COLO829 (cell line): ENCODE results near the gene NEK11.

ENCODE experiments used
- DNase-seq: peaks from one replicate; pipeline ENCODE4 v3.0.0; 2012; ENCODE audit warnings: low spot score

NEK11 gene

GRCh38 chr3:131223373-131224289 lies 197.0 kb downstream of the NEK11 start:
- no peak for DNase-seq

DNA sequence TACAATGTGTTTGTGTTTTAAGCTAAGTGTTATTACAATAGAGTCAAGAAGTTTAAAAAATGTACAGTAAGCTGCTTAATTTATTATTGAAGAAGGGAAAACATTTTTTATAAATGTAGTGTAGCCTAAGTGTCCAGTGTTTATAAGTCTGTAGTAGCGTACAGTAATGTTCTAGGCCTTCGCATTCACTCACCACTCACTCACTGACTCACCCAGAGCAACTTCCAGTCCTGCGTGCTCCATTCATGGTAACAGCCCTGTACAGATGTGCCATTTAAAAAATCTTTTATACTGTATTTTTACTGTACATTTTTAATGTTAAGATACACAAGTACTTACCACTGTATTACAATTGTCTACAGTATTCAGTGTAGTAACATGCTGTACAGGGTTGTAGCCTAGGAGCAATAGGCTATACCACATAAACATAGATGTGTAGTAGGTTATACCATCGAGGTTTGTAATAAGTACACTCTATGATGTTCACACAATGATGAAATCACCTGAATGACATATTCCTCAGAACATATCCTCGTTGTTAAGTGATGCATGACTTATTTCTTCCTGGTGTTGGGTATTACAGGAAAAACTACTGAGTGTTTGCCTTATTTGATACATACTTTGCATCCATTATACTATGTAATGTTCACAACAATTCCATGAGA lies 198.3 kb downstream of the NEK11 start:
- no peak for DNase-seq

GRCh38 chr3:131228522-131228921 lies 201.8 kb downstream of the NEK11 start:
- no peak for DNase-seq

DNA sequence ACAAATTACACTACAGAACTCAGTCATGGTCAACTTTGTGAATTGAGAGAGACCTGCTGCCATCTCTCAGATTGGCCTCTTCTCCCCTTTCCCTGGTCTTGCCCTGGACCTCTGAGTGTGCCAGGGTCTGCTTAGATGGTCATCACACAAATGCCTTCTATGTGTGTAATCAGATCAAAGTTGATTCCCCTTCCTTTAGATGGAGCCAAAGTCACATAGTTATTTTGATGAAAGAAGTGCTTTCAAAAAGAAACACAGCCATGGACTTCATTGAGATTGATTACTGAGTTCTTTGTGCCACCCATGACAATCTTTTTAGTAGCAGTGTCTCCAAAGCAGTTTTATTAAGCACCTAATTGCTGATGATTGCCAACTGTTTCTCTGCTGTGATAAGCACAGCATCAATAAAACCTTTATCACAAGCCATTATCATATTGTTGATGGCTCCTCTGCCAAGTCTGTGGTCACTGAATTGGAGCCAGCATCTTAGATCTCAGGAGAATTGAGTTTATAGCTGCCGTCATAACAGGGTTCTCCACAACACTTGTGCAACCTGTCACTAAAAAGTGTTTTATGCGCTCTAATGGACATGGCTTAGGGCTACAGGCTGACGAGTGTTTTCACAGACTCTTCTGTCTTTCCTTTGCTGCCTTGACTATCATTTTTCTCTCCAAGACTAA lies 205.2 kb downstream of the NEK11 start:
- DNase-seq: peak; percentile 59

GRCh38 chr3:131232711-131233267 lies 206.1 kb downstream of the NEK11 start:
- DNase-seq: no peak

DNA sequence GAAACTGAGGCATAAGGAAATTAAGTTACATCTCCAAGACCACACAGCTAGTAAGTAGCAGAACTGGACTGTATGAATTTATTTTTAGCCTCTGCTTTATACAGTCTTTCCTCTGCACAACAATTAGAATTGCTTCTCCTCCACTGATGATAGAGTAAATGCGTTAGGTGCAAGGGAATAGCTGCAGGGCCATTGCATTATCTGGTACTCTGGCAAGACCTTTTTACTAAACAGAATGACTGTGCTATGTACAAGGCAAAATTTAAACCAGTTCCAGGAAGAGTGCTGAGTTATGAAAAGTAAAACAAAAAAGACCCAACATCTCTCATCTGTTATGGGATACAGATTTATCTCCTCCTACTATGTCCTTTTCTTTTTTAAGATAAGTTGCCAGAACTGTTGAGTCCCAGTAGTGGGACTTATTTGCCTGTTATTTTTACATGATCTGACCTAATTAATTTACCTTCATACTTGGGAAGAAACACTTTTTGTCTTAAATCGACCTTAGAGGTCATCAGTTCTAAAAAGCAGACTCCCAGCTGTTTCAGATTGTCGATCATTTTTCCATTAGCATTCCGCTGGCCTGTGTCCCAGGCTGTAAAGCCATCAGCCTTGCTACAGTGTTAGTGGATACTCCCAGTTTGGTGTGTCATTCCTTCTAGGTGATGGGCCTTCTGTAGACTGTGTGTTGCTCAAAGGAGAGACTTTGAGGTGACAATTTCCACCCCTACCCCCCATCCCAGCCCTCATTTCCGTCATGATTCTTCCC lies 207.4 kb downstream of the NEK11 start:
- DNase-seq: no peak

DNA sequence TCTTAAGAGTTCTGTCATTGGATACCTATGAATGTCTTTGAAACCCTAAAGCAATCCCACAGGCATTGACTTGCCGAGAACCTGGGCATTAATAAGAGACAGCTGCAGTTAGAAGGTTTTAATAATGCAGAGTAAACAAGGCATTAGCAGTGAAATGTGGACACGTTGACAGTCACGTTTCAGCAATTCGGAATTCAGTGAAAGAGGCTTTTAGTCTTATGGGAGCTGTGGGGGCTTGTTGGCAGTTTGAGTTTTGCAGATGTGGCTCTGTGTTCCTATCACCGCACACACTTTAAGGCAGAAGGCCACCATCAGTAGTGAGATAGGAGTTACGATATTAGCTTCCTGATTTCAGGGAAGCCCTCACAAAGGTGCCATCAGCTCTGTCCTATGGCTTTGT lies 209.7 kb downstream of the NEK11 start:
- no peak for DNase-seq

- no peak for DNase-seq
These were observed 211.8 kb downstream of the NEK11 start for GRCh38 chr3:131238496-131238895.

DNA sequence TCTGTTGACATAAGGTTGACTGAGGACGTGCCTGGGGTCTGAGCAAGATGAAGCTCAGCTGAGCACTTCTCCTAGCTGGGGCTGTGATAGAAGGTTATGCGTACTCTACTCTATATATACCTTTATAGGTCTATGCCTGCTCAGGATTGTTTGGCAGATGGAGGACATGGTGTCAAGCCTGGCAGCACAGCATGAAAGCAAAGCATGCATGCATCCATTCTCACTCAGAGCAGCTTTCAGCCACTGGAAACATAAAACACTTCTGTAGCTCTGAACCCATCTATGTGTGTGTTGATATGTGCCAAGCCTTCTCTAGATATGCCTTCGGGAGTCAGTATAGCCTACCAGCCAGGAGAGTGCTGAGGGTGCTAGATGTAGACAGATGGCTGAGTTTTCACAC lies 212.6 kb downstream of the NEK11 start:
- no peak for DNase-seq

DNA sequence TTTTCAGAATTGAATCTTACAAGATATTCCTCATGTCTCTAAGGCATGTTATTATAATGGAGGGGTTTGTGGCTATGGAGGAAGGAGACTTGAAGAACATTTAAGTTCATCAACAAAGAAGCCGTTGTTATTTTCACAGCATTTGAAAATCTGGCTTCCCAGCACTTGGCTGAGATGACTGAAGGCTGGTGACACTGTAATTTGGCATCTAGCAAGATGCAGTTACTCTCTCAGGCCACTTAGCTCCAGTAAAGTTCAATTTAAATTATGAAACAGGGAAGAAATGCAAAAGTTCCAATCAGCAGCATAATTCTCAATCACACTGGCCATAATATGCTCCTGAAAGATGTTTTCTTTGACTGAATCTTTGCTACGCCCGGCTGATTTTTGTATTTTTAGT lies 215.5 kb downstream of the NEK11 start:
- peak; percentile 60 for DNase-seq

DNA sequence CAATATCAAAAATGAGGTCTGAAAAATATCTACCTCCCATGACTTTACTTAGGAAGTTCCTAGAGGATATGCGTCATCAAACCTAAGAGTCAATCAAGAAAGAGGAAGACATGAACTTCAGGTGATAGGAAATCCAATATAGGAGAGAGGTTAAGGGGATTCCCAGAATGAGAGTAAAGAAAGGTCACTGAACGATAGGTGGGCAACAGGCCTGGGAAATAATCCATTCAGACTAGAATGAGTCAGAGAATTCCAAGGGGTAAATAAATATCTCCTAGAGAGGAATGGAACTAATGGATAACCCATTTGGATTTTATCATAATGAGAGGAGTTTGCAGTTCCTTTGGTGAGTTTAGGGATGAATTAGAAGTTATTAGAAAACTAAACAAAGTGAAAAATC lies 223.8 kb downstream of the NEK11 start:
- DNase-seq: no peak

GRCh38 chr3:131260525-131260924 lies 233.8 kb downstream of the NEK11 start:
- no peak for DNase-seq

- no peak for DNase-seq
These were observed 234.4 kb downstream of the NEK11 start for GRCh38 chr3:131261104-131261503.

DNA sequence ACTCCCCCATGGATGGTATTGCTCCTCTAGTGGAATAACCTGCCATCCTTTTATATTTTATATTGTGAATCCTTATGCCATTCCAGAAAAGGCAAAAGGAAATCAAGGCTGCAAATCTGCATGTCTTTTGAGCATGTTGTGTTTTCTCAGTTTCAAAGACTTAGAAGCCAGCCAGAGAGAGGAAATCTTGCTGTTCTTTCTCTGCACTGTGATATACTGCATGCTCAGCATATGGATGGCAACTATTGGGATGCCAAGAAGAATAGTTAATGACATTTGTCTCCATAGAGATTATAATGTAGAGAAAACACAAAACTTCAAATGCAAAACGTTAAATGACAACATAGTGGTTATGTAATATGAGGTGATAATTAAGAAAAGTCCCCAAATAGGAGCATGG lies 248.9 kb downstream of the NEK11 start:
- no peak for DNase-seq

DNA sequence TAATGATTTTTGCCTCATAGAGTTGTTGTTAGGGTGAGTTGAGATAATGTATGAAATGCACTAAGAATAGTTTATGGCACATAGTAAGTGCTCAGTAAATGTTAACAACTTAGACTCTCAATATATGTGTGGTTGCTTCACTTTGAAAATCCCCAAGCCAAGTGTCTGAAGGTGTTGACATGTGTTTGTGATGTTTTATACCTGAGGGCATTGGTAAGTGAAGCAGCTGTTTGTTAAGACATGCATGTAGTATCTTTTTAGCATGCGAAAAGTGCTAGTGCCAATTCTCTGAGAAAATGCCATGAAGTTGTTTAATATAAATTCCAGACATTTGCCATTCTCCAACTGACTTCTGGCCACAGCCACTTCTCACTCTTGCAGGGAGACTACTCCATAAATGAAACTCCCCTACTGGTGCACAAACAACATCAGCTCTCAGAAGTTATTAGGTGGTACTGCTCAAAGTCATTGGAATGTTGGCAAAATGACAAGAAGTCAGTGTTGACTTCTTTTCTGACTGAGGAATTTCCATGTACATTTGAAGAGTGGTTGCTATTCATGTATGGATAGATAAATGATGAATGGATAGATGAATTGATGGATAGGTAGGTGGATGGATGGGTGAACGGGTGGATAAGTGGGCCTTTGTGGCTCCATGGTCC lies 251.3 kb downstream of the NEK11 start:
- DNase-seq: no peak

GRCh38 chr3:131279577-131279976 lies 252.9 kb downstream of the NEK11 start:
- no peak for DNase-seq

DNA sequence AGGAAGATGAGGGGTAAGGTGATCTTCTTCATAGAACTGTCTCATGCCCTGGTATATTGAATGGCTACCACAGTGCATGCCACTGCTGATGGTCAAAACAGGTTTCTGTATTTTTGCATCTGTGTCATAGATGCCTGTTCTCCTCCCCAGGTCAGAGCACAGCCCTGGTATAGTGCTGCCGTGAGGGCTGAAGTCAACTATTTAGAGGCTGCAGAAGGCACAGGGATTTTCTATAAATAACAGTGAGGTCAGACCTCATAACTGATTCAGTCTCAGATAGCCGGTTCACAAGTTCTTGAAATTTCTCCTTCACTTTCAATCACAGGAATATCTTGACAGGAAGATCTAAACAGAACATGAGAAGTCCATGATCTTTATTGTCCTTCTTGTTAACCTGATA lies 255.7 kb downstream of the NEK11 start:
- no peak for DNase-seq

- DNase-seq: no peak
These were observed 256.3 kb downstream of the NEK11 start for GRCh38 chr3:131282967-131283366.

DNA sequence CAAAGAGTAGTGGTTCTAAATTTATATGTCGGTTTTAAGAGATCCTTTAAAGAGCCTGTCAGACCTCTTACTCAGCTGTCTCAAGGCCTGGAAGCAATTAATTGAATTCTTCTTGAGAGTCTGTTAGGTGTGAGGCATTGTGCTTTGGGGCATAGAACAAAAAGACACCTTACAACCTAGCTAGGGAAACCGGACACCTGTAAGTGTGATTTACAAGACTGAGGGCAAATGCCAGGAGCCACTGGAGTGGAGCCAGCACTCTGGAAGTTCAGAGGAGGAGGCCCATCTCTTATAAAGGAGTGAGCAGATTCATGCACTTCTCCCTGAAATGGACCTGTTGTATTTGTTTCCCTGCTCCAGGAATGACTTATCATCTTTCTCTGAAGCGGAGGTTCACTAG lies 257.2 kb downstream of the NEK11 start:
- DNase-seq: no peak

DNA sequence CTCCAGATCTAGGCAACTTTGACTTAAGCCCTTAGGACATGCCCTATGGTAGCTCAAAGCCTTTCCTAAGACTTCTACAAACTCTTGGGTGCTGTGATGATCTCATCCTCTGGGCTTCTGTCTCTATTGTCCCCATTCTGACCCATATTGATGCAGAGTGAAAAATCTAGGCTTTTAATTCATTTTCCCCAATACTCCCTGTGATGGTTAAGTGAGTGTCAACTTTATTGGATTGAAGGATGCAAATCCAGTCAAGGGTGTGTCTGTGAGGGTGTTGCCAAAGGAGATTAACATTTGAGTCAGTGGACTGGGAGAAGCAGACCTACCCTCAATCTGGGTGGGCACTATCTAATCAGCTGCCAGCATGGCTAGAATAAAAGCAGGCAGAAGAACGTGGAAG lies 257.6 kb downstream of the NEK11 start:
- no peak for DNase-seq

DNA sequence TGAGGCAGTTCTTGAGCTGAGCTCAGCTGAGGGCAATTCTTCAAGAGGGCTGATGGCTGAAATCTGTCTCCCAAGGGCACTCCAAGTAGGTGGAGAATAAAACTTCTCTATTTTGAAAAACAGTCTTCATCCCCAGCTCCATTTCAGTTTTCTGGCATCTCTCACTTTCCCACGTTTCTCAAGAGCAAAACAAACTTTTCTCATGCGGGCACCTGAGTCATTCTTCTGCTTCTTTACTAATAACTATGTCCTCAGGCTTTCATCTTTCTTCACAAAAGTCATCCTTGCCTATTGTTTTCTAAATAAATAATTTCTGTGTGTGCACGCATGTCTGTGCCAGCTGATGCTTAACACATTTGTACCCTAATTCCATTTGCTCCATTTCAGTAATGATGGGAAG lies 258.8 kb downstream of the NEK11 start:
- DNase-seq: no peak
